Progenitor cell of endocrine pancreas (in vitro differentiated cells): ENCODE measurements around the gene BNC2. TPM values are rescaled to one million over a fixed set of nuclear protein-coding genes. Genes with fewer than 3 reads are reported as not detected.

Source experiments
- DNase-seq: peaks from one replicate; pipeline ENCODE4 v3.0.0; 2021; ENCODE audit warnings: low spot score; ENCODE audit not compliant: unreplicated experiment
- H3K27ac Mint-ChIP-seq: 2 replicates; pipeline ENCODE4 v1.8.0; 2021; ENCODE audit warnings: mild to moderate bottlenecking, moderate library complexity, mixed read lengths
- H3K27me3 Mint-ChIP-seq: 2 replicates; pipeline ENCODE4 v1.8.0; 2021; ENCODE audit warnings: mixed read lengths
- H3K36me3 Mint-ChIP-seq: 2 replicates; pipeline ENCODE4 v1.8.0; 2022; ENCODE audit warnings: mixed read lengths; ENCODE audit not compliant: insufficient read depth
- H3K4me1 Mint-ChIP-seq: 2 replicates; pipeline ENCODE4 v1.8.0; 2021; ENCODE audit warnings: low read depth, mixed read lengths
- H3K4me3 Mint-ChIP-seq: 2 replicates; pipeline ENCODE4 v1.8.0; 2021; ENCODE audit warnings: low read depth, mild to moderate bottlenecking, moderate library complexity, mixed read lengths
- H3K9me3 Mint-ChIP-seq: 2 replicates; pipeline ENCODE4 v1.8.0; 2021; ENCODE audit warnings: low read depth, mixed read lengths
- CTCF ChIP-seq: fragments of 200-600 bp; sonication (generic); IDR thresholded peaks from one replicate; pipeline ENCODE4 v1.5.0; 2021; ENCODE audit warnings: antibody characterized with exemption, mild to moderate bottlenecking; ENCODE audit not compliant: unreplicated experiment
- total RNA-seq: library from RNA; stranded (reverse); gene quantifications from 2 replicates; pipeline ENCODE4 v1.2.1, GENCODE V29; 2021

BNC2 gene
- total RNA-seq, 1 donor from 2014 or later, result 1.0 TPM

- H3K36me3 Mint-ChIP-seq, result no peaks in the 10 kb centered on the region
- H3K27ac Mint-ChIP-seq, result no peak overlapping the region
- H3K27me3 Mint-ChIP-seq, result peaks cover 2% of the 10 kb centered on the region
- TF ChIP-seq CTCF, result no peak
- H3K4me3 Mint-ChIP-seq, result no peak overlapping the region
- H3K4me1 Mint-ChIP-seq, result peaks cover 25% of the 10 kb centered on the region
- no peak for DNase-seq
- no peaks in the 10 kb centered on the region for H3K9me3 Mint-ChIP-seq
These were observed 213.9 kb downstream of the BNC2 start for GRCh38 chr9:16656432-16657169.

- no peaks in the 10 kb centered on the region for H3K9me3 Mint-ChIP-seq
- DNase-seq, result no peak
- no peak overlapping the region for H3K27ac Mint-ChIP-seq
- H3K36me3 Mint-ChIP-seq, result no peaks in the 10 kb centered on the region
- H3K27me3 Mint-ChIP-seq, result peaks cover 2% of the 10 kb centered on the region
- TF ChIP-seq CTCF, result no peak
- H3K4me1 Mint-ChIP-seq, result peaks cover 25% of the 10 kb centered on the region
- peak overlapping the region; percentile 9 for H3K4me3 Mint-ChIP-seq
These were observed 215.8 kb downstream of the BNC2 start for GRCh38 chr9:16654596-16655126.

GRCh38 chr9:16653491-16654399 lies 216.7 kb downstream of the BNC2 start:
- TF ChIP-seq CTCF, result no peak
- no peaks in the 10 kb centered on the region for H3K36me3 Mint-ChIP-seq
- peaks cover 25% of the 10 kb centered on the region for H3K4me1 Mint-ChIP-seq
- H3K9me3 Mint-ChIP-seq, result no peaks in the 10 kb centered on the region
- H3K27ac Mint-ChIP-seq, result peak overlapping the region; percentile 26
- DNase-seq, result no peak
- H3K27me3 Mint-ChIP-seq, result peaks cover 2% of the 10 kb centered on the region
- peak overlapping the region; percentile 35 for H3K4me3 Mint-ChIP-seq

GRCh38 chr9:16652582-16652981 lies 217.9 kb downstream of the BNC2 start:
- H3K4me1 Mint-ChIP-seq, result peaks cover 23% of the 10 kb centered on the region
- no peaks in the 10 kb centered on the region for H3K9me3 Mint-ChIP-seq
- no peak overlapping the region for H3K4me3 Mint-ChIP-seq
- no peaks in the 10 kb centered on the region for H3K36me3 Mint-ChIP-seq
- H3K27ac Mint-ChIP-seq, result no peak overlapping the region
- no peak for DNase-seq
- no peak for TF ChIP-seq CTCF
- H3K27me3 Mint-ChIP-seq, result peaks cover 5% of the 10 kb centered on the region

GRCh38 chr9:16651446-16651964 lies 219.0 kb downstream of the BNC2 start:
- no peak for DNase-seq
- Mint-ChIP-seq H3K27ac (no peak overlapping the region), H3K27me3 (peaks cover 5% of the 10 kb centered on the region), H3K4me1 (peaks cover 23% of the 10 kb centered on the region), H3K36me3 (no peaks in the 10 kb centered on the region), H3K4me3 (no peak overlapping the region), H3K9me3 (no peaks in the 10 kb centered on the region)
- no peak for TF ChIP-seq CTCF
